WERI-Rb-1 (cell line): ENCODE measurements around the gene PALM.

ENCODE experiments used
- DNase-seq: peaks from one replicate; pipeline ENCODE4 v3.0.0-alpha.2; 2020
- H3K27ac ChIP-seq: fragments of 250-450 bp; sonication (Bioruptor Pico); 2 replicates; pipeline ENCODE4 v1.5.1; 2020; ENCODE audit warnings: mild to moderate bottlenecking, moderate library complexity
- H3K27me3 ChIP-seq: fragments of 250-450 bp; sonication (Bioruptor Pico); 2 replicates; pipeline ENCODE4 v1.5.1; 2021; ENCODE audit warnings: mild to moderate bottlenecking, low read depth, moderate library complexity; ENCODE audit not compliant: insufficient read depth, severe bottlenecking
- H3K36me3 ChIP-seq: fragments of 250-450 bp; sonication (Bioruptor Pico); 2 replicates; pipeline ENCODE4 v1.5.1; 2020; ENCODE audit warnings: mild to moderate bottlenecking, moderate library complexity
- H3K4me3 ChIP-seq: 2 replicates; pipeline ENCODE4 v1.5.1; 2011; ENCODE audit warnings: low read depth, mild to moderate bottlenecking, control low read depth, low read length
- H3K9me3 ChIP-seq: fragments of 250-450 bp; sonication (Bioruptor Pico); 2 replicates; pipeline ENCODE4 v1.5.1; 2021; ENCODE audit warnings: mild to moderate bottlenecking, moderate library complexity; ENCODE audit not compliant: severe bottlenecking
- TF ChIP-seq, protein P1 (sequence below): IDR thresholded peaks from 2 replicates; pipeline ENCODE4 v1.5.1; 2011; ENCODE audit warnings: low read depth, mild to moderate bottlenecking, control low read depth, inconsistent platforms, low read length

The PALM gene

DNA sequence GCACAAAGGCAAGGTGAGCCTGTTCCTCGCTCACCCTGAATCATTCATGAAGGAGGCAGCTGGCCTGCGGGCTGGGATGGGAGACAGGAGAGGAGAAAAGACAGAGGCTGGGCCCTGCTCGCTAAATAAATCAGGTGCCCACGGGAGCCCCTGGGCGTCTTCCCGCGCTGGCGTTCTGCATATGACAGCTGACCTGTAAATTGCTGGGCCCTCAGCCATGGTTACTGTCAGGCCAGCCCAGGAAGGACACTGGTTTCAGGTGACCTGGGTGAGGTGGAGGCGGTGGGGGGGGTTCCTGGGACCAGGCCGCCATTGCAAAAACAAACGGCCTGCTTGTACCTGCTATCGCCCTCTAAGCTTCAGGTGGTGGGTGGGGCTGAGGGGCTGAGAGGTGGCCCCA is 85.1 kb downstream of the PALM start:
- no peak overlapping the region for H3K27ac ChIP-seq
- no peak overlapping the region for H3K4me3 ChIP-seq
- DNase-seq: no peak
- H3K36me3 ChIP-seq: peaks cover 9% of the 10 kb centered on the region
- TF ChIP-seq, protein P1, sequence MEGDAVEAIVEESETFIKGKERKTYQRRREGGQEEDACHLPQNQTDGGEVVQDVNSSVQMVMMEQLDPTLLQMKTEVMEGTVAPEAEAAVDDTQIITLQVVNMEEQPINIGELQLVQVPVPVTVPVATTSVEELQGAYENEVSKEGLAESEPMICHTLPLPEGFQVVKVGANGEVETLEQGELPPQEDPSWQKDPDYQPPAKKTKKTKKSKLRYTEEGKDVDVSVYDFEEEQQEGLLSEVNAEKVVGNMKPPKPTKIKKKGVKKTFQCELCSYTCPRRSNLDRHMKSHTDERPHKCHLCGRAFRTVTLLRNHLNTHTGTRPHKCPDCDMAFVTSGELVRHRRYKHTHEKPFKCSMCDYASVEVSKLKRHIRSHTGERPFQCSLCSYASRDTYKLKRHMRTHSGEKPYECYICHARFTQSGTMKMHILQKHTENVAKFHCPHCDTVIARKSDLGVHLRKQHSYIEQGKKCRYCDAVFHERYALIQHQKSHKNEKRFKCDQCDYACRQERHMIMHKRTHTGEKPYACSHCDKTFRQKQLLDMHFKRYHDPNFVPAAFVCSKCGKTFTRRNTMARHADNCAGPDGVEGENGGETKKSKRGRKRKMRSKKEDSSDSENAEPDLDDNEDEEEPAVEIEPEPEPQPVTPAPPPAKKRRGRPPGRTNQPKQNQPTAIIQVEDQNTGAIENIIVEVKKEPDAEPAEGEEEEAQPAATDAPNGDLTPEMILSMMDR: no peak
- no peaks in the 10 kb centered on the region for H3K9me3 ChIP-seq
- H3K27me3 ChIP-seq: no peaks in the 10 kb centered on the region

GRCh38 chr19:795073-795611 is 86.4 kb downstream of the PALM start:
- Histone ChIP-seq H3K27me3 (no peaks in the 10 kb centered on the region), H3K9me3 (no peaks in the 10 kb centered on the region), H3K27ac (peak overlapping the region; percentile 38), H3K36me3 (peaks cover 22% of the 10 kb centered on the region), H3K4me3 (no peak overlapping the region)
- TF ChIP-seq, protein P1: no peak
- no peak for DNase-seq

DNA sequence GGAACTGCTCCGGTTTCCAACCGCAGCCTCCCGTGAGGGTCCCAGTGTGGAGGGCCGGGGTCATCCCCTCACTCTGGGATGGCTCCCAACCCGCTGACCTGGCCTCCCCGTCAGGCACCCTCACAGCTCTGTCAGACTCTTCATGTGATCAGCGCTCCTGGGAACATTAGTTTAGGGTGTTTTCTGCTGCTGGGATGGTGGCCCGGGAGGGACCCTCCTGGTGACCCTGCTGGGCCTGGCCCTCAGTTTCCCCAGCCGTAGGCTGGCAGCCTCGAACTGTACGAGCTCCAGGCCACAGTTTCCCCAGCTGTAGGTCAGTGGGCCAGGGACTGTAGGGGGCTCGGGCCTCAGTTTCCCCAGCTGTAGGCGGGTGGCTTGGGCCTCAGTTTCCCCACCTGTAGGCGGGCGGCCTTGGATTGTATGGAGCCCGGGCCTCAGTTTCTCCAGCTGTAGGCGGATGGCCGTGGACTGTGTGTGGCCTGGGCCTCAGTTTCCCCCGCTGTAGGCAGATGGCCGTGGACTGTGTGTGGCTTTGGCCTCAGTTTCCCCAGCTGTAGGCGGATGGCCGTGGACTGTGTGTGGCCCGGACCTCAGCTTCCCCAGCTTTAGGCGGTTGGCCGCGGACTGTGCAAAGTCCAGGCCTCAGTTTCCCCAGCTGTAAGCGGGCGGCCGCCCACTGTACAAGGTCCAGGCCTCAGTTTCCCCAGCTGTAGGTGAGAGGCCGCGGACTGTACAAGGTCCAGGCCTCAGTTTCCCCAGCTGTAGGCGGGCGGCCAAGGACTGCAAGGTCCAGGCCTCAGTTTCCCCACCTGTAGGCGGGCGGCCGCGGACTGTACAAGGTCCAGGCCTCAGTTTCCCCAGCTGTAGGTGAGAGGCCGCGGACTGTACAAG is 87.2 kb downstream of the PALM start:
- H3K27ac ChIP-seq: no peak overlapping the region
- no peak for DNase-seq
- no peaks in the 10 kb centered on the region for H3K27me3 ChIP-seq
- H3K4me3 ChIP-seq: peak overlapping the region; percentile 59
- peaks cover 30% of the 10 kb centered on the region for H3K36me3 ChIP-seq
- TF ChIP-seq, protein P1: no peak
- H3K9me3 ChIP-seq: no peaks in the 10 kb centered on the region

GRCh38 chr19:796692-797527 is 88.2 kb downstream of the PALM start, which contains the start of gene PTBP1:
Gene PTBP1, plus strand, starts transcription at chr19:797452. Its CDS starts 46 bp downstream, at chr19:797498.
- Histone ChIP-seq H3K9me3 (no peaks in the 10 kb centered on the region), H3K27ac (peak within 1 kb of the TSS; percentile 95), H3K27me3 (no peaks in the 10 kb centered on the region), H3K4me3 (peak within 1 kb of the TSS; percentile 63), H3K36me3 (peaks cover 40% of the 10 kb centered on the region)
- TF ChIP-seq, protein P1: no peak
- DNase-seq: peak; percentile 100
